HUDEP-2 (cell line): Measurements from ENCODE around the gene BRD3.

Experiments used
- DNase-seq, 76 experiments: peaks; one replicate each; lab custom pipeline; 2025; ENCODE audit not compliant: unreplicated experiment in 76 of 76; lab: John Stamatoyannopoulos, UW

The BRD3 gene

GRCh38 chr9:134066913-134067851, 644 bp downstream of the BRD3 start:
- peak in 6 of 76 experiments; percentile 3 to 16 (median 6) for DNase-seq

DNA sequence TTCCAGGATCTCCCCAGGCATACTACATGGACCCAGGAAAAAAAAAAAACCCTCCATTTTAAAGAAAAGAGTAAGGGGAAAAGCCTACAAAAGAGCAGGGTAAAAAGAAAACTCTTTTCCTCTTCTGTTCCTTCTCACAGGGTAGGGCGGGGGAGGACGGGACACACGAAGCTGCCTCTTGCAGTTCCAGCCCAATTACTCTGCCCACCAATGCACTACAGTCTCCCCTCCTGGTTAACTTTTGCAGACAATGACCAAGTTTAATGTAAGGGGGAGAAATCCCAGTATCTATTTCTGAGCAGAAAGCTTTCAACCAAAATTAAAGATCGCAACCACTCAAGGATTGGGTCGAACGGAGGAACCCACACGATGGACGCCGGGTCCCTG, 1.3 kb downstream of the BRD3 start:
- DNase-seq = peak in 17 of 76 experiments; percentile 2 to 20 (median 8)

GRCh38 chr9:134065612-134066419, 2.0 kb downstream of the BRD3 start:
- DNase-seq = peak in 49 of 76 experiments; percentile 5 to 52 (median 28)

GRCh38 chr9:134064711-134065110, 3.1 kb downstream of the BRD3 start:
- no peak for DNase-seq

DNA sequence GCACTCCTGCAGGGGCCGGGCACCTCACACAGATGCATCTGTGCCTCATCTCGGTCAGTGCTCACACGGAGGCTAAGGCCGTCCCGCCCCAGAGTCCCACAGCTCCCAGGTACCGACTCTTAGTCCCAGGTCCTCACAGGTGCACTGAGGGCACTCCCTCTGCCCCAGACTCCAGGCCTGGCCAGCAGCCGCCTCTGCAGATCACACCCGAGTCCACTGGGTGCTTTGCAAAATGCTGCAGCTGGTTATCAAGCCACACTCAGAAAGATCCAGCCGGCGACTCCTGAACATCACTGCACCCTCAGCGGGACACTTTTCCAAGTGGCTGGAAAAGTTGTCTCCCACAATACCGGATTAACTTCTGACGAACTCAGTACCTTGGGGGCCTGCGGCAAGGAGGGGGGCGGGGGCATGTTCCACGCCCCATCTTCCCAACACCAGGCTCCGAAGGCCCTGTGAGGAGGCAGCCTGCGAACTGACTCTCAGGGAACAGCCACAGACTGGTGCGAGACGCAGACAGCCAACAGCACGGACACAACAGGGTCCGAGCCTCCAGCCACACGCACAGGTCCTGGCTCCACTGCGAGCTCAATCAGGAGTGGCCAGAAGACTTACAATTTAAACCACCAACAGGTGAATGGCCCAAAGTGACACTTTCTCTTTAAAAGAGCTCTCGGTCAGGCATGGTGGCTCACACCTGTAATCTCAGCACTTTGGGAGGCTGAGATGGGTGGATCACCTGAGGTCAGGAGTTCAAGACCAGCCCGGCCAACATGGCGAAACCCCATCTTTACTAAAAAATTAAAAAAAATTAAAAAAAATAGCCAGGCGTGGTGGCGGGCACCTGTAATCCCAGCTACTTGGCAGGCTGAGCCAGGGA, 4.0 kb downstream of the BRD3 start:
- no peak for DNase-seq

- no peak for DNase-seq
Measured at GRCh38 chr9:134063088-134063570, 4.7 kb downstream of the BRD3 start.

DNA sequence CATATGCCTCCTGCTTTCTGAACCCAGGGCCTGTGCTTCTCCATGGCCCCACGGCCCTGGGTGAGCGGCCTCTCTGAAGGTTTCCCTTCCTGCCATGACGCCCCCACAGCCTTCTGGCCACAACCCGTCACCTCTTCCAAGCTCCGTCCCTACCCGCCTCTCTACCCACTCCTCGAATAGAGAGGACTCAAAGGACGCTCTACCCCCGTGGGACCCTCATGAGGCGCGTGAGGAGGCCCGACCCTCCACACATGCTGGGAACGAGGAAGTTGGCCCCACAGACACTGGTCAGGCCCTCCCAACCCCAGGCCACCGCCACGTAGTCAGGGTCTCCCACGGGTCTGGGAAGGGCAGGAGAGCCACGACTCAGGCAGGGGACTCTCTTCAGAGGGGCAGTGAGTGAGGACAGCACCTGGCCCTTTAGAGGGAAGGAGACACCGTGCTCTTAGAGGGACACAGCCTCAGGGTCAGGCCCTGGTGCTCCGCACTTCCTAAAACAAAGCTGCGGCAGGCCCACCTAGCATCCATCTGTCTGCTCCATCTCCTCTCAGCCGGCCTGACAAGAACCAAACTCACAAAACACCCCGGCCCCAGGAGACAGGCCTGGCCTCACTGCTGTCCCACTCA, 5.3 kb downstream of the BRD3 start:
- DNase-seq = no peak

- no peak for DNase-seq
Measured at GRCh38 chr9:134061688-134062371, 6.0 kb downstream of the BRD3 start.

DNA sequence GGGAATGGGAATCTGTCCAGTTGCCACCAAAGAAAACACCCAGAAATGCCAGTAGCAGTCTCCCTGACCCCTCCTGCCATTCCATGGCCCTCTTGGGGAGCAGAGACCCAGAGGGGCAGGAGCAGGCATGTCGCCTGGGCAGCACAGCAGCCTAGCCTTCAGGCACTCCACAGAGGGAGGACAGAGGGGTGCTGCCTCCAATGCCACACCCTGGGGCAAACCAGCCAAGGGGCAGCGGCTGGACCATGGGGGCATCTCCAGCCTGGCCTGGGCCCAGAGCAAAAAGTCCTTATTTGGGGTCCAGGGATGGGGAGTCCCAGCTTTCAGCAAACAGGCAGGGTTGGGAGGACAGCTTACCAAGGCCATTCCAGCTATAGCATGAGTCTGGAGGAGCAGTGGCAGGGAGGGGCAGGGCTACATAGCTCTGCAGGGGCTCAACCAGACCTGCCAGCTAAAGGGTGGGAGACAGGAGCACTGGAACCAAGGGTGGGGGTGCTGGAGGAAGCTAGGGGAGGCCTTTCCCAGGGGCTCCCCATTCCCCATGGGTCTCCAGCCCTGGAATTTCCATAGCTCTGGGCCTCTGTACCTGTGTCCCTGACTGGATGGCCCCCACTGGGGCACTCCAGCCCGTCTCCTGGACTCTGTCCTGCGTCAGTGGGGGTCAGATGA, 6.7 kb downstream of the BRD3 start:
- DNase-seq = no peak

DNA sequence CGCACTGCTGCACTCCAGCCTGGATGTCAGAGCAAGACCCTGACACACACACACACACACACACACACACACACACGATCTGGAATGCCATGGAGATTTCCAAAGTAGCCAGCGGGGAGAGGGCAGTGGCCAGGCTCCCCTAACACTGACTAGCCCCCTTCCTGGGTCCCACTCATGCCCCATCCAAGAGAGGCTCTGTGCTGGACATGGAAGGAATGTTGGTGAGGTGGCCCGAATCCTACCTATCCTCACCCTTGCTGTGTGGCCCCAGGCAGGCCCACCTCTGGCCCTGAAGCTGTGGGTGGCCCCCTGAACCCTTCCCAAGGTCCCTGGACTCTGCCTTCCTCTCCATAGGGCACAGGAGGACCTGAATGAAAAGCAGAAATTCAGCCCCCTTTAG, 7.3 kb downstream of the BRD3 start:
- no peak for DNase-seq

GRCh38 chr9:134059661-134060395, 8.0 kb downstream of the BRD3 start:
- DNase-seq = no peak

GRCh38 chr9:134059188-134059641, 8.6 kb downstream of the BRD3 start:
- DNase-seq = no peak

DNA sequence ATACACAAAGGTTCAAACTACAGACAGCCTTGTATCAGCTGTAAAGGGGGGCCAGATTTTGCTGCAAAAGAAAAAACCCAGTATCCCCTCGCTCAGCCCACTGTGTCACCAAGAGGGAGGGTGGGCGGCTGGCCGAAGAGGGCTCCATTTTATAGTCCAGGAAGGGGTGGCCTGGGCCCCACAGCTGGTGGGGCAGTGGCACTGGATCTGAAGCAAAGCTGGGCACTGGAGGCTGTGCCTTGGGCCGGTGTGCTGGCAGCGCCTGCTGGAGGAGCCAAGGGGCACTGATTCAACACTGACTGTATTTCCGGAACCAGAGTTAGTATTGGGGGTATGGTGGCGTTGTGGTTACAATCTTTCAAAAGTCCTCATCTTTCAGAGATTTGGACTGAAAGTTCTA, 9.1 kb downstream of the BRD3 start:
- no peak for DNase-seq

- DNase-seq = no peak
Measured at GRCh38 chr9:134057751-134058701, 9.8 kb downstream of the BRD3 start.

DNA sequence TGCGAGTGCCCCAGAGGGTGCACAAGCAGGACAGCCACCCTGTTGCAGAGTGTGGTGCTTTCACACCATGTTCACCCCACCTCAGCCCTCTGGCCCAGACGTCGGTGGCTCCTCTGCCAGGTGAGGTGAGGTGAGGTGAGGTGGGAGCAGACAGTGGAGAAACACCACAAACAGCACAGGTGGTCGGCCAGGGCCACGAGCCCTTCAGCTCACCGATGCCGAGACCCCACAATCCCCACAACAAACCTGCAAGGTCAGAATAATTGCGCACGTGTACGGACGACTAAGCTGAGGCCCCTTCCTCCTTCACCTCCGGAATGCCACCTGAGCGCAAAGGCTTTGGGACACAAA, 10.5 kb downstream of the BRD3 start:
- no peak for DNase-seq

- no peak for DNase-seq
Measured at GRCh38 chr9:134056483-134057306, 11.1 kb downstream of the BRD3 start.
